GM12878 (cell line): ENCODE data around the gene MRPS14. TPM values are rescaled to one million over a fixed set of nuclear protein-coding genes. Genes with fewer than 3 reads are reported as not detected.

Experiments used
- CBX5 ChIP-seq: sonication (generic); IDR thresholded peaks from 2 replicates; pipeline ENCODE4 v1.6.1; 2016; ENCODE audit warnings: low read depth, moderate library complexity, mild to moderate bottlenecking, inconsistent platforms
- KLF5 ChIP-seq: fragments of 450-650 bp; IDR thresholded peaks from 2 replicates; pipeline ENCODE4 v1.6.1; 2014; ENCODE audit warnings: mild to moderate bottlenecking; ENCODE audit not compliant: partially characterized antibody
- MEF2B ChIP-seq: fragments of 450-650 bp; IDR thresholded peaks from 2 replicates; pipeline ENCODE4 v1.6.1; 2018; ENCODE audit warnings: mild to moderate bottlenecking, moderate library complexity; ENCODE audit not compliant: partially characterized antibody, poor library complexity, severe bottlenecking
- NR2C1 ChIP-seq: fragments of 450-650 bp; IDR thresholded peaks from 2 replicates; pipeline ENCODE4 v1.6.1; 2017; ENCODE audit warnings: antibody characterized with exemption, mild to moderate bottlenecking, moderate library complexity
- POLR2AphosphoS5 ChIP-seq: IDR thresholded peaks from 2 replicates; pipeline ENCODE4 v1.6.1; 2011; ENCODE audit warnings: mild to moderate bottlenecking, low read length, inconsistent platforms
- RB1 ChIP-seq: fragments of 450-650 bp; formaldehyde crosslinking; IDR thresholded peaks from 2 replicates; pipeline ENCODE4 v1.6.1; 2017; ENCODE audit warnings: mild to moderate bottlenecking, borderline replicate concordance
- RELA ChIP-seq: fragments of 450-650 bp; IDR thresholded peaks from 2 replicates; pipeline ENCODE4 v1.8.0; 2014; ENCODE audit warnings: borderline replicate concordance; ENCODE audit not compliant: partially characterized antibody
- ZBTB33 ChIP-seq: fragments of 450-650 bp; IDR thresholded peaks from 2 replicates; pipeline ENCODE4 v1.6.1; 2017; ENCODE audit warnings: mild to moderate bottlenecking
- polyA plus RNA-seq, 11 experiments: library from polyadenylated mRNA; depleted of rRNA in 4 of 11; unstranded in 6 of 11; stranded (reverse) in 5 of 11; fragments of >200 nt; fragmentation: Nextera tagmentation in 4 of 11; fragmentation: Illumina TruSeq in 1 of 11; extraction: Ambion mirVana in 4 of 11; extraction: Trizol in 1 of 11; gene quantifications; 1 replicate in 1 of 11; 2 replicates in 10 of 11; pipeline versions ENCODE4 v1.2.1 to v1.2.3, GENCODE V29; 2011 to 2016; ENCODE audit warnings: inconsistent platforms in 2 of 11, missing spikeins in 2 of 11, low read depth in 1 of 11
- total RNA-seq, 4 experiments: library from RNA; depleted of rRNA in 3 of 4; stranded (reverse); fragments of >200 nt in 3 of 4; fragmentation: Illumina TruSeq in 1 of 4; extraction: Trizol in 1 of 4; gene quantifications; 2 replicates each; pipeline versions ENCODE4 v1.2.1 to v1.2.3, GENCODE V29; 2013 to 2021

The MRPS14 gene
- total and polyA plus RNA-seq, 10 of the 15 experiments (the other 5 are each of a cell fraction or from before 2014, with no cell fraction given), result 31.1 to 224 (median 50.4) TPM

GRCh38 chr1:174999216-174999935, 23.8 kb downstream of the MRPS14 start (continued):
- peak; percentile 64 for TF ChIP-seq CBX5
- TF ChIP-seq KLF5, result peak; percentile 86
- TF ChIP-seq RB1, result peak; percentile 52; the same call in 1 of the 2 replicates
- peak; percentile 98 for TF ChIP-seq POLR2AphosphoS5
- TF ChIP-seq ZBTB33, result no peak
- peak; percentile 84 for TF ChIP-seq NR2C1
- TF ChIP-seq RELA, result peak; percentile 73
- TF ChIP-seq MEF2B, result peak; percentile 52
